Hepatocyte (in vitro differentiated cells): ENCODE data around the gene PCCB.

Experiments used
- CTCF ChIP-seq: fragments of 200-600 bp; sonication (generic); IDR thresholded peaks from 2 replicates; pipeline ENCODE4 v1.5.1; 2016; ENCODE audit warnings: antibody characterized with exemption, mild to moderate bottlenecking; ENCODE audit not compliant: poor library complexity
- EZH2phosphoT487 ChIP-seq: fragments of 200-600 bp; sonication (generic); IDR thresholded peaks from one replicate; pipeline ENCODE4 v1.6.1; 2018; ENCODE audit warnings: antibody characterized with exemption, mild to moderate bottlenecking, low read depth, moderate library complexity; ENCODE audit not compliant: unreplicated experiment, severe bottlenecking

- TF ChIP-seq CTCF (no peak), EZH2phosphoT487 (no peak)
Measured at GRCh38 chr3:136292500-136292899, 42.4 kb downstream of the PCCB start.
